Coronary artery (tissue), 2 donors: Measurements from ENCODE around the gene CNOT6L.

Experiments used
- DNase-seq: peaks from one replicate; pipeline ENCODE4 v3.0.0-alpha.2; 2017; ENCODE audit warnings: low spot score
- H3K27ac ChIP-seq, 2 donors: fragments of 200-600 bp; sonication (generic); one replicate each; pipeline ENCODE4 v1.5.1; 2016 to 2019
- H3K4me3 ChIP-seq: fragments of 200-600 bp; sonication (generic); 2 replicates; pipeline ENCODE4 v1.5.1; 2016; ENCODE audit warnings: mild to moderate bottlenecking, moderate library complexity
- CTCF ChIP-seq: fragments of 200-600 bp; sonication (generic); IDR thresholded peaks from one replicate; pipeline ENCODE4 v1.5.1; 2019; ENCODE audit warnings: antibody characterized with exemption

CNOT6L gene

GRCh38 chr4:77798385-77798784 is 20.8 kb downstream of the CNOT6L start:
- H3K4me3 ChIP-seq = no peak overlapping the region
- no peak for TF ChIP-seq CTCF
- DNase-seq = no peak
- H3K27ac ChIP-seq = no peak overlapping the region

- Histone ChIP-seq H3K4me3 (no peak overlapping the region), H3K27ac (no peak overlapping the region)
- DNase-seq = no peak
- no peak for TF ChIP-seq CTCF
Measured at GRCh38 chr4:77797239-77797638, 21.9 kb downstream of the CNOT6L start.

- Histone ChIP-seq H3K4me3 (no peak overlapping the region), H3K27ac (no peak overlapping the region)
- TF ChIP-seq CTCF = no peak
- DNase-seq = no peak
Measured at GRCh38 chr4:77795326-77795725, 23.8 kb downstream of the CNOT6L start.

- no peak for DNase-seq
- no peak for TF ChIP-seq CTCF
Measured at GRCh38 chr4:77790146-77790545, 29.0 kb downstream of the CNOT6L start.

GRCh38 chr4:77788990-77789389 is 30.2 kb downstream of the CNOT6L start:
- no peak for DNase-seq
- Histone ChIP-seq H3K4me3 (no peak overlapping the region), H3K27ac (no peak overlapping the region)
- no peak for TF ChIP-seq CTCF

More at GRCh38 chr4:77790146-77790545, 29.0 kb downstream of the CNOT6L start:
- no peak overlapping the region for H3K4me3 ChIP-seq
- H3K27ac ChIP-seq = no peak overlapping the region

- Histone ChIP-seq H3K4me3 (no peak overlapping the region), H3K27ac (no peak overlapping the region)
- no peak for DNase-seq
- TF ChIP-seq CTCF = no peak
Measured at GRCh38 chr4:77787969-77788368, 31.2 kb downstream of the CNOT6L start.

GRCh38 chr4:77785669-77786068 is 33.5 kb downstream of the CNOT6L start:
- H3K27ac ChIP-seq = no peak overlapping the region
- no peak for TF ChIP-seq CTCF
- no peak for DNase-seq
- H3K4me3 ChIP-seq = no peak overlapping the region
